OCI-LY7 (cell line): ENCODE measurements around the gene RIIAD1. TPM values are rescaled to one million over a fixed set of nuclear protein-coding genes. Genes with fewer than 3 reads are reported as not detected.

Experiments used
- BruUV-seq: library from RNA; stranded (reverse); fragments of 400-500 nt; replicated peaks from 2 replicates; lab custom pipeline; 2021; lab: Mats Ljungman, UMichigan
- CTCF ChIA-PET: fragments of 300-600 bp; sonication (Branson Sonifier 250); formaldehyde crosslinking; loops from one replicate; lab custom pipeline; 2022; ENCODE audit warnings: antibody characterized with exemption; ENCODE audit not compliant: unreplicated experiment; lab: Charles Lee
- POLR2A ChIA-PET: fragments of 300-600 bp; sonication (Branson Sonifier 250); formaldehyde crosslinking; loops from one replicate; lab custom pipeline; 2022; ENCODE audit warnings: antibody characterized with exemption; lab: Charles Lee
- DNase-seq: peaks from one replicate; pipeline ENCODE4 v3.0.0-alpha.2; 2015; ENCODE audit warnings: low spot score
- H2AFZ ChIP-seq: fragments of 200-600 bp; sonication (generic), shearing (Covaris generic); 2 replicates; pipeline ENCODE4 v1.6.1; 2014; ENCODE audit warnings: mild to moderate bottlenecking, antibody characterized with exemption, low read length, moderate library complexity
- H3K27ac ChIP-seq: fragments of 200-600 bp; sonication (generic); 2 replicates; pipeline ENCODE4 v1.5.1; 2014; ENCODE audit warnings: mixed run types, low read depth, mild to moderate bottlenecking, moderate library complexity, low read length, inconsistent platforms; ENCODE audit not compliant: poor library complexity, severe bottlenecking
- H3K36me3 ChIP-seq: fragments of 200-600 bp; sonication (generic); 2 replicates; pipeline ENCODE4 v1.6.1; 2014; ENCODE audit warnings: mild to moderate bottlenecking, antibody characterized with exemption, low read length, moderate library complexity, mixed read lengths; ENCODE audit not compliant: insufficient read depth
- H3K4me1 ChIP-seq: fragments of 200-600 bp; sonication (generic); 2 replicates; pipeline ENCODE4 v1.5.1; 2014; ENCODE audit warnings: mild to moderate bottlenecking, low read length; ENCODE audit not compliant: insufficient read depth, poor library complexity, severe bottlenecking
- H3K4me2 ChIP-seq: fragments of 200-600 bp; sonication (generic); 2 replicates; pipeline ENCODE4 v1.6.1; 2014; ENCODE audit warnings: mild to moderate bottlenecking, low read length
- H3K4me3 ChIP-seq: fragments of 200-600 bp; sonication (generic); 2 replicates; pipeline ENCODE4 v1.5.1; 2014; ENCODE audit warnings: mild to moderate bottlenecking, low read depth, low read length; ENCODE audit not compliant: poor library complexity, severe bottlenecking
- H3K79me2 ChIP-seq: fragments of 200-600 bp; sonication (generic); 2 replicates; pipeline ENCODE4 v1.6.1; 2016; ENCODE audit warnings: low read depth, mild to moderate bottlenecking, low read length, moderate library complexity, mixed read lengths; ENCODE audit not compliant: insufficient read depth
- H3K9me2 ChIP-seq: fragments of 200-600 bp; sonication (generic); 2 replicates; pipeline ENCODE4 v1.6.1; 2016; ENCODE audit warnings: mild to moderate bottlenecking, low read length, mixed read lengths; ENCODE audit not compliant: insufficient read depth
- H3K9me3 ChIP-seq: fragments of 200-600 bp; sonication (generic); 2 replicates; pipeline ENCODE4 v1.6.1; 2014; ENCODE audit warnings: mild to moderate bottlenecking, mixed run types, low read length, mixed read lengths
- H4K20me1 ChIP-seq: fragments of 200-600 bp; sonication (generic); 2 replicates; pipeline ENCODE4 v1.6.1; 2014; ENCODE audit warnings: mild to moderate bottlenecking, antibody characterized with exemption, low read length, moderate library complexity, mixed read lengths; ENCODE audit not compliant: insufficient read depth
- EZH2phosphoT487 ChIP-seq: fragments of 200-600 bp; sonication (generic); IDR thresholded peaks from 2 replicates; pipeline ENCODE4 v1.6.1; 2018; ENCODE audit warnings: low read depth, borderline replicate concordance, mild to moderate bottlenecking, mixed run types, antibody characterized with exemption, low read length, moderate library complexity, mixed read lengths
- intact Hi-C: fragments of 100-400 bp; cut with micrococcal nuclease; formaldehyde crosslinking; loops from one replicate; pipeline ENCODE4 v1.10.0; 2022; ENCODE audit not compliant: unreplicated experiment
- total RNA-seq, 2 experiments: library from RNA; depleted of rRNA in 1 of 2; stranded (reverse); fragments of >200 nt in 1 of 2; shearing (Covaris generic) in 1 of 2; gene quantifications; 2 replicates each; pipeline ENCODE4 v1.2.3, GENCODE V29; 2014 to 2022
- TF ChIP-seq, protein P1 (sequence below): fragments of 200-600 bp; sonication (generic); conservative IDR thresholded peaks from 2 replicates; pipeline ENCODE4 v1.5.1; 2014; ENCODE audit warnings: mild to moderate bottlenecking, antibody characterized with exemption, low read length, moderate library complexity, mixed read lengths

The RIIAD1 gene
- total RNA-seq, 2 experiments from 2014 or later: not detected

DNA sequence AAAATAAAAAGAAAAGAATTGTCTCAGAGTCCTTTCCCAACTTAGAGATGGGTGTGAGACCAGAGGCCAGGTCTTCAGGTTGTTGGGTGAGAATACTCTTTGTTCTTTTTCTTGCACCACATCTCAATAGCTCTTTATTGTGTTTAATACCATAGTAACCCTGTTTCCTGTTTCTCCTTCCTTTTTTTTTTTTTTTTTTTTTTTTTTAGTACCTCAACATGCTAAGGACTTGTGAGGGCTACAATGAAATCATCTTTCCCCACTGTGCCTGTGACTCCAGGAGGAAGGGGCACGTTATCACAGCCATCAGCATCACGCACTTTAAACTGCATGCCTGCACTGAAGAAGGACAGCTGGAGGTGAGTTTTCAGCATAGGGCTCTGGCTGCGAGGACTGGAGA is 29.1 kb upstream of the RIIAD1 start:
- TF ChIP-seq, protein P1, sequence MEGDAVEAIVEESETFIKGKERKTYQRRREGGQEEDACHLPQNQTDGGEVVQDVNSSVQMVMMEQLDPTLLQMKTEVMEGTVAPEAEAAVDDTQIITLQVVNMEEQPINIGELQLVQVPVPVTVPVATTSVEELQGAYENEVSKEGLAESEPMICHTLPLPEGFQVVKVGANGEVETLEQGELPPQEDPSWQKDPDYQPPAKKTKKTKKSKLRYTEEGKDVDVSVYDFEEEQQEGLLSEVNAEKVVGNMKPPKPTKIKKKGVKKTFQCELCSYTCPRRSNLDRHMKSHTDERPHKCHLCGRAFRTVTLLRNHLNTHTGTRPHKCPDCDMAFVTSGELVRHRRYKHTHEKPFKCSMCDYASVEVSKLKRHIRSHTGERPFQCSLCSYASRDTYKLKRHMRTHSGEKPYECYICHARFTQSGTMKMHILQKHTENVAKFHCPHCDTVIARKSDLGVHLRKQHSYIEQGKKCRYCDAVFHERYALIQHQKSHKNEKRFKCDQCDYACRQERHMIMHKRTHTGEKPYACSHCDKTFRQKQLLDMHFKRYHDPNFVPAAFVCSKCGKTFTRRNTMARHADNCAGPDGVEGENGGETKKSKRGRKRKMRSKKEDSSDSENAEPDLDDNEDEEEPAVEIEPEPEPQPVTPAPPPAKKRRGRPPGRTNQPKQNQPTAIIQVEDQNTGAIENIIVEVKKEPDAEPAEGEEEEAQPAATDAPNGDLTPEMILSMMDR: no peak
- no peak for TF ChIP-seq EZH2phosphoT487
- no peaks in the 10 kb centered on the region for H3K79me2 ChIP-seq
- no TSS peak for BruUV-seq
- H2AFZ ChIP-seq: no peak overlapping the region
- peaks cover 20% of the 10 kb centered on the region; the same call in 1 of the 2 replicates for H3K36me3 ChIP-seq
- H3K9me3 ChIP-seq: no peaks in the 10 kb centered on the region
- DNase-seq: no peak
- no peak overlapping the region for H3K27ac ChIP-seq
- ChIA-PET CTCF (no interaction called here), POLR2A (interaction anchor here (0.6 to 1.2 kb wide), 2 partner anchors 28 to 51 kb away, joined by 3 to 5 read pairs; no protein-coding TSS in a partner anchor)
- H4K20me1 ChIP-seq: no peaks in the 10 kb centered on the region
- H3K9me2 ChIP-seq: no peaks in the 10 kb centered on the region
- no peak overlapping the region for H3K4me3 ChIP-seq
- H3K4me1 ChIP-seq: no peaks in the 10 kb centered on the region
- H3K4me2 ChIP-seq: no peak overlapping the region
- intact Hi-C loops: no loop called here

DNA sequence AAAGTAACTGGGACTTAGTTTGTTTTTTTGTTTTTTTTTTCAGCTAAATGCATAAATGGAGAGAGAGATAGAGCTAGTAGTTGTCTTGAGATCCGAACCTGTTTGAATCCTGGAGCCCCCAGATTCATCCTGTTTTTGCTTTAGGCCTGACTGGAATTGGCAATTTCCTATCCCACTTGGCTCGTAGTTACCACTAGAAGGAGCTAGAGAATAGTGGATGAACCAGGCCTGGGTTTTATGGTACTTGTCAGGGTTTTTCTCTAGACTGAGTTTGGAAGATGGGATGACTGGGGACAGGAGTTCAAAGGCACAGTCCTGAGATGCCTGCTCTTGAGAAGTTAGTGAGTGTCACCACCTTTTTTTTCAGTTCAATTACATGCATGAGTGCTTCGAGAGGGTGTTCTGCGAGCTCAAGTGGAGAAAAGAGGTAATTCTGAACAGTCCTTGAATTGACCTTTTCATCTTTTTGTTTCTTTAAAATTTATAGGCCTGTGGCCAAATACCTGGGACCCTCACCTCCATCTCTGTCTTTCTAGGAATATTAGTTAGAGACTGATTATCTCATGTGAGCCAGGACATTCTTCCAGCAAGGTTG is 28.2 kb upstream of the RIIAD1 start:
- Histone ChIP-seq H3K36me3 (peaks cover 20% of the 10 kb centered on the region; the same call in 1 of the 2 replicates), H2AFZ (no peak overlapping the region), H3K4me1 (no peaks in the 10 kb centered on the region), H3K4me2 (no peak overlapping the region), H3K79me2 (no peaks in the 10 kb centered on the region), H3K27ac (no peak overlapping the region), H3K9me2 (no peaks in the 10 kb centered on the region), H3K9me3 (no peaks in the 10 kb centered on the region), H3K4me3 (no peak overlapping the region), H4K20me1 (no peaks in the 10 kb centered on the region)
- no TSS peak for BruUV-seq
- intact Hi-C loops: loop anchor here (1.0 kb wide), 1 partner anchor 143 kb away; no protein-coding TSS in a partner anchor
- peak; percentile 36 for DNase-seq
- TF ChIP-seq, protein P1: peak; percentile 79
- TF ChIP-seq EZH2phosphoT487: no peak
- ChIA-PET CTCF (no interaction called here), POLR2A (interaction anchor here (0.6 to 1.2 kb wide), 2 partner anchors 52 to 94 kb away, joined by 3 read pairs; no protein-coding TSS in a partner anchor)

DNA sequence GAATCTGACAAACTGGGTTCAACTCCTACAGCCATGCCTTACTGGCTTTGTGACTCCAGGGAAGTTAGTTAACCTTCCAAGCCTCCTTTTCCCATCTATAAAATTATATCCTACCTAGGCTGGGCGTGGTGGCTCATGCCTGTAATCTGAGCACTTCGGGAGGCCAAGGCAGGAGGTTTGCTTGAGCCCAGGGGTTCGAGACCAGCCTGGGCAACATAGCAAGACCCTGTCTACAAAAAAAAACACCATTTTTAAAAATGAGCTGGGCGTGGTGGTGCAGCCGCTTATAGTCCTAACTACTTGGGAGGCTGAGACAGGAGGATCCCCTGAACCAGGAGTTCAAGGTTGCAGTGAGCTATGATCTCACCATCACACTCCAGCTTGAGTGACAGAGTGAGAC is 19.8 kb upstream of the RIIAD1 start:
- no peak overlapping the region for H3K4me3 ChIP-seq
- no peaks in the 10 kb centered on the region for H3K9me2 ChIP-seq
- no peak overlapping the region for H3K4me2 ChIP-seq
- TF ChIP-seq, protein P1: no peak
- intact Hi-C loops: no loop called here
- no peak overlapping the region for H2AFZ ChIP-seq
- no peaks in the 10 kb centered on the region for H3K79me2 ChIP-seq
- ChIA-PET POLR2A (no interaction called here), CTCF (no interaction called here)
- no peaks in the 10 kb centered on the region for H4K20me1 ChIP-seq
- peaks cover 17% of the 10 kb centered on the region; the same call in 1 of the 2 replicates for H3K36me3 ChIP-seq
- DNase-seq: no peak
- no peaks in the 10 kb centered on the region for H3K9me3 ChIP-seq
- no peaks in the 10 kb centered on the region for H3K4me1 ChIP-seq
- H3K27ac ChIP-seq: no peak overlapping the region
- no TSS peak for BruUV-seq
